GM15510 (cell line): ENCODE measurements around the gene PPIL1.

ENCODE experiments used
- POLR2A ChIP-seq: IDR thresholded peaks from 3 replicates; pipeline ENCODE4 v1.6.1; 2011; ENCODE audit warnings: borderline replicate concordance; ENCODE audit not compliant: insufficient read length; ENCODE audit errors: extremely low read depth

The PPIL1 gene

DNA sequence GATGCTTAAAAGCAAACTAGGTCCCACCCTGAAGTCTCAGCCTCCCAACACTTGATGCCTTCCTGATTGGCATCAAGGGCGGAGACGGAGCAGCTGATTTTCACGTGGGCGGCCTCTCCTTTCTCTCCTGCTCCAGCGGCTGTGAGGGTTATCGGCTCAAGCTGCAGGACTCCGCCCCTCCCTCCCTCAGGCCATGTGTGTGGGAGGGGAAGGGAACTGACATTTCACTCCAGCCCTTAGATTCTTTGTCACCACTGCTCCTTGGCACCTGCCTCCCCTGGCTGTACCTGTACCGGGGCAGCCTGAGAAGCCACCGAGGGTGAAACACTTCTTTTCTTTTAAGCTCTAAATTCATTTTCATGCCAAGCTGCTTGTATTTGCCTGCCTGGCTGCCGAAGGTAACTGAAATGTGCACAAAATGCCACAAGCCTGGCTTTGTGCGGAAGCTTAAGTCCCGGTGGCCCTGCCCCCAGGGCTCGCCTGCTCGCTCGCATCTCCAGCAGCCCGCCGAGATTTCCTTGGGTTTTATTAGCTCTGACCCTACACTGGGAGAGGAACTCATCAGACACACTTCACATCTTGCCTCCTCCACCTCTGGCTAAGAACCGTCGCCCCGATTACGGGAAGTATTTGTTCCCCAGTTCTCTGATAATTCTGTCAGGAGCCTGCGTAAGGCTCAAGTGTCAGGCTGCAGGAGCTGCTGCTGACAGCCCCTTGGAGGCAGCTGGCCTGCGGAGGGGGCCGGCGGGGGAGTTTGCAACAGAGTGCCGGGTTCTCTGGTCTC is 25.8 kb downstream of the PPIL1 start:
- TF ChIP-seq POLR2A, result no peak

DNA sequence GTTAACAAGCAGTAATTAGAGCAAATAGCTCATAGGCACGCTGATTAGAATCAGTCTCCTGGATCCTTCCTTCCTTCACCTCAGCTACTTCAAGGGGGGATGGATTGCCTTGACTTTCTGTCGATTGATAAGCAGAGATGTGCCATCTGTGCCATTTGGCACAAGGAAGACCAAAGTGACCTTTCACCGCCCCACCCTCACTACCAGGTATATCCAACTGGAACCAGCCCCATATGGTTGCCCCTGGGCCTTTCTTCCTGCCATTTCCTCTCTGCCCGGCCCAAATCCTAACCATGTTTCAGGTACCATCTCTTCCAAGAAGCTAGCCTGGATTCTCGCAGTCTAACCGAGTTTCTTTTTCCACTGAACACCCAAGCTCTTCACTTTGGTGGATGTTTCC is 26.6 kb downstream of the PPIL1 start:
- no peak for TF ChIP-seq POLR2A

DNA sequence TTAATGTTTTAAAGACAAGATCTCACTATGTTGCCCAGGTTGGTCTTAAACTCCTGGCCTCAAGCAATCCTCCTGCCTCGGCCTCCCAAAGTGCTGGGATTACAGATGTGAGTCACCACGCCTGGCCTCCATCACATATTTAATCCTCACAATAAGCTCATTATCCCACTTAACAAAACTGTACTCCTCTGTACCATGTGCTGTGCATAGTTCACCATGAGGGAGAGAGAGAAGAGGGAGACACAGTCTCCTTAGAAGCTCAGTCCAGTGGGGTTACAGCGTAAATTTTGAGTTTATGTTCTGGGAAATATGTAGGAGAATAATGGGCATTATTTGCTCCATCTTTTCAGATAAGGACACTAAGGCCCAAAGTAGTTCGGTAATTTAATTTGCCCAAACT is 27.5 kb downstream of the PPIL1 start:
- TF ChIP-seq POLR2A, result no peak

DNA sequence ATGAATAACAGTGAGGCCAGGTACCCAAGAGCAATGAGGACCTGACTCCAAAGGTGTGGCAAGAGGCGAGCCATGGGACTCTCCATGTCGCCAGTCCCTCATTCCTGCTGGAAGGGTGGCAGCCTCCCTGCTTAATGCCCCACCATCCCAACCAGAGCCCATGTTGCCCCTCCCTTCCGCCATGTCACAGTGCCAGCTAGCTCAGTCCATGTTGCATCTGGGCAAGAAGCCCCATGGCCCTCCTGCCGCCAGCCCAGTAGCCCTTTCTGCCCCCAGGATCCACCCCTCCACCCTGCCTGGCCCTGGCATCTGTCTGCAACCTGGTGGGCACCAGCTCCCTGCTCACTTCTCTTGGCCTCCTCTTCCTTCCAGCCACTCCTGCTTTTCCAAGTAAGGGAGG is 29.4 kb downstream of the PPIL1 start:
- TF ChIP-seq POLR2A, result no peak

DNA sequence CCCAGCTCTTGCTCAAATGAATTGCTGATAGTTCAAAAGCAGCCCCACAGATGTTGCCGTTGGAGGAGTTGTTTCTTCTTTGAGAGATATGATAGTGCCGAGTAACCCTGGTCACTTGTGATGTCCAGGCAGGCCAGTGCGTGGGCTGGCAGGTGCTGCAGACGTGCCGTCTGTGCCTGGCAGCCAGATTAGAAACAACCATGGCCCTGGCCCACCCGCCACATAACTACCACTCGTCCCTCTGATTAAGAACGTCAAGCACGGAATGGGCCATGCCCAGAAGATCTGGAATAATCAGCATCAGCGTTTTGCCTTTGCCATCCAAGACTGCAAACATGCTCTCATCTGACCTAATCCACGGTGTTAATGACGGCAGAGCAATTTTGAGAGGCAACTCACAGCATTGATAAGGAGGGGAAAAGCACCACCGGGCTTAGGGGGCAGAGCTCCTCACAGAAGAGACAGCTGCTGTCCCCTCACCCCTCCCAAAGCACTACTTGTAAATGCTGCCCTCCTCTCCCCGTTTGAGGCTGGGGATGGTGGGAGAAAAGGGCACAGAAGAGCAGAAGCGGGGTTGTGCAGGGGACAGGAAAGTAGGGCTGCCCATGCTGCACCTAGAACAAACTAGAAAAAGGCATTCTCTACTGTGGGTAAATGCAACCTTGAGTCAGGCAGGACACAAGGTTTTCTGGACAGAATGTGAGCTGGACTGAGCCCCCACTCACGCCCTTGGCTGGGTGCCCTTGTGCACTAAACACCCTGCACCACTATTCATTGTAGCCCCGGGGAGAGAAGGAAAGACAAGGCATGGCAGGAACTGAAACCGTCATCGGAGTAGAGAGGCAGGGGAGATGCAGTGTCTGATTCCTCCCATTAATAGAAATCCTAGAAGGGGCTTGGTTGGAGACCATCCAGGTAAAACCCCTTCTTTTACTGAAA is 30.1 kb downstream of the PPIL1 start:
- TF ChIP-seq POLR2A, result no peak

DNA sequence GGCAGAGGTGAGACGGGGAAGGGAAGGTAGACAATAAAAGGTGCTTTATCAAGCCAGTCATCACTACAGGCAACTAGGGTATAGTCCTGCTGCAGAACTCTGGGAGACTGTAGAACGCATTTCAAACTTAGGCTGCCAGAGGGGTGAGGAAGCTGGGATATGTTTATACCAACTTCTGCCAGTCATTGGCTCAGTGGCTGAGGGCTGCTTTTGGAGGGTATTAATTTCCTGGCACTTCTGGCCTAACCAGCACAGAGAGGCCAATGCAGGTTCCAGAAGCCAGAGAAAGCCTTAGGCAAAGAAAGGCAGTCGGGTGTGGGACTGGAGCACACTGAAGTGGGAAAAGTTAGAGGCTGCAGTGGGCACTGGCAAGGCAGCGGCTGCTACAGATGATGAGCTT is 31.4 kb downstream of the PPIL1 start:
- no peak for TF ChIP-seq POLR2A

DNA sequence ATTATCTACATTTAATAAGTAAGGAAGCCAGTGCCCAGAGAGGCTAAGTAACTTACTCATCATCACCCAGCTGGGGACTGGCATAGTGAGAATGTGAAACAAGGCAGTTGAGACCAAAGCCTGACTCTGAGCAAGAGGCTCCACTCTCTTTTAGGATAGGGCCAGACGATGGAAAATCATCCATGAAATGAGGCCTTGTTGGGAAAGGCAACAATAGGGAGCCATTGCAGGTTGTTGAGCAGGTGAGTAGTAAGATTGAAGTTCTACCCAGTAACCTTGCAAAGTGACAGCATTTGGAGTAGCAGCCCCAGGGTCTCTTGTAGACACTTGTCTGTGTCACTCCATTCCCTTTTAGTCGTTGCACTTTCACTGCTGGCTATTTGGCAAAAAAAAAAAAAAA is 32.8 kb downstream of the PPIL1 start:
- TF ChIP-seq POLR2A, result no peak

DNA sequence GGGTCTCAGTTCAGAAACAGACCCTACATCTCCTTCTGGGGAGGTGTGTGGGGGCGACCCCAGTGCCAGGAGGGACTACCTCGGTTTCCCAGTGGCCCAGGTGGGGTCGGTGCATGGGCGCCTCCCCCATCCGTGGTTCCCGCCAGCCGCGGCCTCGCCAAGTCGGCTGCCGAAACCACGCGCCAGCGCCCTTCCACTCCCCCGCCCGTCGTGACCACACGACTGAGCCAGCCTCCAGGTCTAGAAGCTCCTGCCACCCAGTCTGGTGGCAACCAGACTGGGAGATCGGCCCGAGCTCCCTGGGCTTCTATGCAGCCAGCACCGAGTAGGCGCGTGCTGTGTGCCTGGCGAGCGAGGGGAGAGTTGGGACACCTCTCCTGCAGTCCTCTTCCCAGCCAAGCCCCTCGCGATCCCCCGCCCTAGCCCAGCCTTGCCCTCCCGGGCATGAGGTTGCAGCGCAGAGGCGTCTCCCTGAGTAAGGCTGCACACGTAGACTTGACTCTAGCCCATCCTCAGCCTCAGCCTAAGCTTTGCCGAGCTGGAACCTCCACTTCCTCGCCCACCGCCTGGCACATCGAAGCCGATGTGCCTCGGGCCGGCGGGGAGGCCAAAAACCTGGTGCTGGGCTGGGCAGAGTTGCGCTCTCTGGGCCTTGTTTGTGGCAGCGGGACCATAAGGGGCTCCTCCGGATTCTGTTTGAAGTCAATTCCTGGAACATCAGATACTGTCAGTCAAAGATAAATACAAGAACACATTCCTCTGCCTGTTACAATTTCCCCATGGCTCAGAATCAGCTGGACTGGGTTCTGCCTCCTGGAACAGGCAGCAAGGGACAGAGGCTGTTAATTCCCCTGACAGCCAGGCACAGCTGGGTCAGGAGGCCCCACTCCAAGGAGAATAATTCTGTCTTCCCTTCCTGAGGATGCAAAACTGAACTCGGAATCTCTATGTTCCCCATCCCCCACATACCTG is 33.9 kb downstream of the PPIL1 start:
- no peak for TF ChIP-seq POLR2A

DNA sequence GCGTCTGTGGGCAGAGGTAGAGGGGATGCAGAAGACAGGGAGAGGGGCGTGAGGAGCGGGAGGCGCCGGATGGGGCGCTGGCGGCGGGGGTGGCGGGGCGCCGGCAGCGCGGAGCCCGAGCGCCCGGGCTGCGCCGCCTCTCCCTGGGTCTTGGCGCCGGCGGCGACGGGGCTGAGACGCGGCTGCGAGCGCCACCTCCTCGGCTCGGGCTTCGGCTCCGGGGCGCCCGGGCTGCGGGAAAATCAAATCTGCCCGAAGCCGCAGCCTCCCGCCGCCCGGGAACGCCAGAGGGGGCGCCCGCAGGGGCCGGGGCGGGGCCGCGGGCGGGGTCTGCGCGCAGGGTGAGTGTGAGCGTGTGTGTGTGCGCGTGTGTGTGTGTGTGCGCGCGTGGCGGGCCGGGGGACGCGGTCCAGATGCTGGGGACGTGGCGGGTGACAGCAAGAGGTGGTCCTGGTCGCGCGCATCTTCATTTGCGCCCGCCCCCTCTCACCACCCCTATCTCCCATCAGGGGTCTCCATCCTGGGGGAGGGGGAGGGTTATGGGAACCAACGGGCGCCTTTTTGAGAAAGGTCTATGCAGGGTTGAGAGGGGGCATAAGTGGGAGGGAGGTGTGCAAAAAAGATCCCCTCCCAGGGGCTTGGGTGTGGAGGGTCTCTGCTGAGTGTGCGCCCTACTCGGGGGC is 34.7 kb downstream of the PPIL1 start:
- TF ChIP-seq POLR2A, result no peak

DNA sequence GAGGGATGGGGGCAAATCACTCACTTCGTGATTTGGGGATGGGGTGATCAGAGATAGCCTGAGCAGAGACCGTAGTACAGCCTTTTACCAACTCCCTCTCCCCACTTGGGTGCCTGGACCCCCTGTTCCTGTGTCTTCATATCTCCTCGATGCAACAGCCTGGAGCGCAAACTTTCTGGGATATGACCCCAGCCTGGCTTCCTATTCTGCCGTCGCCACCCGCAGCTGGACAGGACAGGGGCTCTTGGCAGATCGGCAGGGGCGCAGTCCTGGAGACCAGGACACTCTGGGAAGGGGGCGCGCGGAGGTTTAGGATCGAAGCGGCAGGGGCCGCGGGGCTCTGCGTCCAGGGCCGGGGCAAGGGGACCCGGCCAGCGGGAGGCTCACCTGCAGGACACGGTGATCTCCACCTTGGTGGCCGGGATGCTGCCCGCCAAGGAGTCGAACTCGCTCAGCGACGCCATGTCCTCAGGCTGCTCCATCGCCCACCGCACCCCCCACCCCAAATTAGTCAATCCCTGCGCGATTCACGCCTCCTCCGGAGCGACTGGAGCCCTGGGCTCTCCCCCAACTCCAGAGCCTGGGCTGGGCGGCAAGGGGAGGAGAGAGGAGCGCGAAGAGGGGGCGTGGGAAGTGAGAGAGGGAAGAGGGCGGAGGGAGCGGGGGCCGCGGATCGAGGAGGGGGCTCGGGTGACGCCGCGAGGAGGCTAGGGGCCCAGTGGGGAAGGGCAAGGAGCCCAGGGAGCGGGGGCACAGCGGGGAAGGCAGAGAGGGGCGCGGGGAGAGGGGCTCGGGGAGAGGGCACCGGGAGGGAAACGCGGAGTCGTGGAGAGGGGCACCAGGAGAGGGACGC is 35.5 kb downstream of the PPIL1 start, which contains the start of gene CPNE5:
Gene CPNE5 (minus strand): TSS at position 549 of the 853 bp plus-strand sequence. CDS start 67 bp downstream, at position 482.
- no peak for TF ChIP-seq POLR2A

DNA sequence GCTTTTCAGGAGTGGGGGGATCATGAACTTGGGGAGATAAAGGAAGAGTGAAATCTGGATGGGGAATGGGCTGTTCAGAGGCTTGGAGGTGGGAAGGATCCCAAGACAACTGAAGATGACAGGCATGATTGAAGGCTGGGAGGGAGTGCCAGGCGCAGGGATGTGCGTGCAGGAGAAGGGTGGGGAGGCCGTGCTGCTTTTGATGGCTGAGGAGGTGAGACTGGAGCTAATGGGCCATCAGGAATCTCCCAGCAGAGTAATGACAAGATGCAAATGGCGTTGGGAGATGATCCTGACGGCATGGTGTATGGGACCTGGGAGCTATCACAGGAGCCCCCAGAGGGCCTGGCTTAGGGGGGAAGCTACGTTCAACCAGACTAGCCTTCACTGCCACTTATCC is 36.9 kb downstream of the PPIL1 start:
- TF ChIP-seq POLR2A, result no peak

DNA sequence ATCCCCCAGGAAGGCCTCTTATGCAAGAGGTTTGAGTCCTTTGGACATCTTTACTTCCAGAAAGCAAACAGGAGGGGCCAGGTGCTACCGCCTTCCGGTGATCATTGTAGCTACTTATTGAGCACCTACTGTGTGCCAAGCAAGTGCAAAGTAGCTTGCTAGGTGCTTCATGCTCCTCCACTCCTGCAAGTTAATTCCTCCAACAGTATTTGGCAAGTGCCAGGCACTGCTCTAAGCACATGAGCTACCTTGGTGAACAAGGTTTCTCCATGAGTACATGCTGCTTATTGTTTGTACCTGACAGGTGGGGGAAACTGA is 37.6 kb downstream of the PPIL1 start:
- TF ChIP-seq POLR2A, result no peak

DNA sequence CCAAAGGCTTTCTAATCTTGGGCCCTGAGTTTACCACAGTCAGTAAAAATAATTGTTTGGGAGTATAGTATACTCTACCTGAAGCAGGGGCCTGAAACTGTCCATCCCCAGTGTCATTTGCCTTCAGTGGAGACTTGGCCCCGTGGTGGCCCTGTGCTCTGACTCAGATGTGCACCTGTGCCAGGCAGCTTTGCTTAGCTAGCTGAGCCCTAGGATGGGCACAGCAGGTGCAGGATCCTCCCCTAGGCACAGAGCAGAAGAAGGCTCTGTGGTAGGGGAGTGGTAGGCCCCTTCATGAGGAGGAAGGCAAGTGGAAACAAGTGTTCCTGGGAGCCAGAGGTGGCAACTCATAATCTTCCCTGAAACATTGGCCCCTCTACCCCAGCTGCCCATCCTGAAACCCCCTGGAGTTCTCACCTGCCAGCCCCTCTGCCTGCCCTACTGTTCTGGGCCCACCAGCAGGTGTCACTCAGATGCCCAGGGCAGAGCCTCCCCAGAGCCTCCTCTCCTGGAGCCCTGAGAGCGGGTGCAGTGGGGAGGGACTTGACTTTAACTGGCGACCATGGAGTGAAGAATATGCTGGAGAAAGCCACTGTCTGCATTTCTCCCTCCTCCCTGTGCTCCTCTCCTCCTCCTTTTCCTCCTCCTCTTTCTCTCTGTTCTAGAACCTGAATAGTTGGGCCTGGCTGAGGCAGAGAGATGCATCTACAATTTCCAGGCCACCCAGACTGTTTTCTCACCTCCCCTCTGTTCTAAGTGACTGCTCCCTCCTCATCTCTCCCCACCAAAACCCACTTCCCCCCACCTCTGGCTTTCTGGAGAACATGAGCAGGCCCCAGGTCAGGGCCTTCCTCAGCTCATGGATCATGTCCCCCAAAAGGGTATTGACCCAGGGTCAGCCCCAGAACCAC is 38.2 kb downstream of the PPIL1 start:
- TF ChIP-seq POLR2A, result no peak
